HepG2 (cell line): Measurements from ENCODE around the gene MAGEA12. TPM values are rescaled to one million over a fixed set of nuclear protein-coding genes. Genes with fewer than 3 reads are reported as not detected.
"Not testable (repeated sequence)": the region's sequence is repeated elsewhere in the genome, so short reads cannot be mapped to it uniquely, and the experiment has no call there.

Source experiments
- ATAC-seq: fragments of 200-7000 bp; cut with Tn5 transposase; 3 replicates; pipeline ENCODE4 v1.9.1; 2020; ENCODE audit warnings: mild to moderate bottlenecking, moderate library complexity
- BruUV-seq: library from RNA; stranded (reverse); fragments of 400-500 nt; replicated peaks from 2 replicates; lab custom pipeline; 2021; lab: Mats Ljungman, UMichigan
- CTCF ChIA-PET: fragments of 300-600 bp; formaldehyde crosslinking; extraction: SDS; loops from one replicate; lab custom pipeline; 2021; ENCODE audit warnings: low total read pairs, inconsistent platforms, low intra/inter-chr PET ratio; lab: Yijun Ruan, JAX
- POLR2A ChIA-PET: fragments of 350-600 bp; sonication (Branson Sonifier 250); formaldehyde crosslinking; loops from one replicate; lab custom pipeline; 2020; ENCODE audit warnings: antibody characterized with exemption, inconsistent platforms; lab: Yijun Ruan, JAX
- DNase-seq: peaks from one replicate; pipeline ENCODE4 v3.0.0-alpha.2; 2015; ENCODE audit warnings: low spot score
- FAIRE-seq: peaks from 3 replicates; lab custom pipeline; 2011; peaks lifted over from hg19 to GRCh38; lab: Jason Lieb, UNC
- H2AFZ ChIP-seq: one replicate; pipeline ENCODE4 v1.6.1; 2011; ENCODE audit warnings: low read length, inconsistent platforms
- H3K27ac ChIP-seq: fragments of 300-600 bp; 3 replicates; pipeline ENCODE4 v1.8.0; 2011; ENCODE audit warnings: mixed run types, mild to moderate bottlenecking, mixed read lengths, low read length, inconsistent platforms; ENCODE audit not compliant: insufficient read depth; ENCODE audit errors: extremely low read length
- H3K27me3 ChIP-seq, 2 experiments: fragments of 200-600 bp in 1 of 2; 2 replicates in 1 of 2; 3 replicates in 1 of 2; pipeline versions ENCODE4 v1.6.0 to v1.8.0; 2011; ENCODE audit warnings: low read length in 2 of 2, mild to moderate bottlenecking in 2 of 2, moderate library complexity in 2 of 2, inconsistent platforms in 1 of 2; ENCODE audit not compliant: insufficient read depth in 2 of 2, control insufficient read depth in 1 of 2
- H3K36me3 ChIP-seq, 2 experiments: fragments of 200-600 bp in 1 of 2; replicated peaks in 1 of 2; 2 replicates in 1 of 2; 3 replicates in 1 of 2; pipeline versions ENCODE4 v1.5.1 to v1.8.0; 2011; ENCODE audit warnings: low read length in 2 of 2, inconsistent platforms in 1 of 2; ENCODE audit not compliant: insufficient read depth in 2 of 2, control insufficient read depth in 1 of 2
- H3K4me1 ChIP-seq: 2 replicates; pipeline ENCODE4 v1.5.1; 2012; ENCODE audit warnings: low read length, inconsistent platforms; ENCODE audit not compliant: insufficient read depth
- H3K4me2 ChIP-seq: 2 replicates; pipeline ENCODE4 v1.6.0; 2011; ENCODE audit warnings: low read depth, low read length, inconsistent platforms
- H3K4me3 ChIP-seq, 3 experiments: fragments of 200-600 bp in 1 of 3; sonication (generic), shearing (Covaris generic) in 1 of 3; replicated peaks in 1 of 3; 2 replicates each; pipeline ENCODE4 v1.5.1; 2011 to 2016; ENCODE audit warnings: low read length in 3 of 3, inconsistent platforms in 2 of 3, low read depth in 2 of 3, mild to moderate bottlenecking in 2 of 3, control low read depth in 1 of 3, mixed read lengths in 1 of 3; ENCODE audit not compliant: insufficient read depth in 1 of 3
- H3K79me2 ChIP-seq: one replicate; pipeline ENCODE4 v1.6.1; 2011; ENCODE audit warnings: low read length, inconsistent platforms; ENCODE audit not compliant: insufficient read depth
- H3K9ac ChIP-seq: 2 replicates; pipeline ENCODE4 v1.6.0; 2011; ENCODE audit warnings: mild to moderate bottlenecking, low read depth, low read length, inconsistent platforms; ENCODE audit not compliant: insufficient read depth
- H3K9me3 ChIP-seq: 2 replicates; pipeline ENCODE4 v1.5.1; 2012; ENCODE audit warnings: mild to moderate bottlenecking, low read length
- H4K20me1 ChIP-seq: 2 replicates; pipeline ENCODE4 v1.6.0; 2011; ENCODE audit warnings: inconsistent platforms, mild to moderate bottlenecking, low read length, moderate library complexity; ENCODE audit not compliant: insufficient read depth
- WGBS: methylation state at CpG from one replicate; pipeline ENCODE4 v1.1.6; 2017; ENCODE audit warnings: low lambda C conversion rate; 5-methylcytosine and 5-hydroxymethylcytosine counted together
- in situ Hi-C: cut with HindIII; loops from 2 replicates; pipeline ENCODE4 v1.10.0; 2017; ENCODE audit warnings: low pct_unique_long_range_greater_than_20kb; ENCODE audit not compliant: extremely low pct_ligation_motif_present
- intact Hi-C: fragments of 100-400 bp; cut with micrococcal nuclease; formaldehyde crosslinking; loops from one replicate; pipeline ENCODE4 v1.10.0; 2022; ENCODE audit not compliant: unreplicated experiment
- polyA plus RNA-seq, 8 experiments: library from polyadenylated mRNA; depleted of rRNA in 3 of 8; stranded (reverse) in 7 of 8; unstranded in 1 of 8; fragments of >200 nt; fragmentation: Illumina TruSeq in 4 of 8; extraction: Trizol in 4 of 8; gene quantifications; 2 replicates each; pipeline versions ENCODE4 v1.2.1 to v1.2.3, GENCODE V29; 2011 to 2016; ENCODE audit warnings: low read depth in 4 of 8, missing spikeins in 1 of 8, mixed read lengths in 1 of 8; ENCODE audit not compliant: insufficient read depth in 1 of 8
- total RNA-seq, 5 experiments: library from RNA; depleted of rRNA; stranded (reverse); fragments of >200 nt; fragmentation: Illumina TruSeq; extraction: Trizol; gene quantifications; 2 replicates each; pipeline ENCODE4 v1.2.3, GENCODE V29; 2016; ENCODE audit warnings: low read depth in 1 of 5

The MAGEA12 gene
- total and polyA plus RNA-seq, 2 of the 13 experiments (the other 11 are each of a cell fraction or from before 2014, with no cell fraction given): not detected

GRCh38 chrX:152787062-152787461, 53.5 kb downstream of the MAGEA12 start:
- H3K9ac ChIP-seq, in situ Hi-C loops, H3K79me2 ChIP-seq, DNase-seq, H4K20me1 ChIP-seq, intact Hi-C loops, H3K27ac ChIP-seq, H3K4me1 ChIP-seq, BruUV-seq, H3K36me3 ChIP-seq, H2AFZ ChIP-seq, H3K4me3 ChIP-seq, POLR2A ChIA-PET, H3K4me2 ChIP-seq, H3K9me3 ChIP-seq, CTCF ChIA-PET, H3K27me3 ChIP-seq: not testable (repeated sequence)
- peak; percentile 97 for ATAC-seq
- WGBS: no CpG with 5 or more reads among the region's 3 CpGs
- peak; percentile 96 for FAIRE-seq

Other genes starting within 250 kb of the MAGEA12 start
- gene GABRQ, start 95.9 kb upstream of the MAGEA12 start, total RNA-seq (2016; rRNA removed; fragmentation: Illumina TruSeq; extraction: Trizol): not detected in 2 replicates
- not detected in 2 replicates for gene GABRQ, start 95.9 kb upstream of the MAGEA12 start, polyA plus RNA-seq (2011; rRNA removed)
- not detected in 2 replicates for gene MAGEA3, start 35.0 kb upstream of the MAGEA12 start, total RNA-seq (2016; rRNA removed; fragmentation: Illumina TruSeq; extraction: Trizol)
- not detected in 2 replicates for gene MAGEA3, start 35.0 kb upstream of the MAGEA12 start, polyA plus RNA-seq (2011; rRNA removed)
- not detected in 2 replicates for gene CSAG2, start 24.5 kb upstream of the MAGEA12 start, total RNA-seq (2016; rRNA removed; fragmentation: Illumina TruSeq; extraction: Trizol)
- gene CSAG2, start 24.5 kb upstream of the MAGEA12 start, polyA plus RNA-seq (2011; rRNA removed): not detected in 2 replicates
- 0.09 TPM in 1 of 2 replicates, not detected in the other for gene MAGEA2B, start 19.1 kb upstream of the MAGEA12 start, total RNA-seq (2016; rRNA removed; fragmentation: Illumina TruSeq; extraction: Trizol)
- gene MAGEA2B, start 19.1 kb upstream of the MAGEA12 start, polyA plus RNA-seq (2011; rRNA removed): not detected in 2 replicates
- gene CSAG1, start within 50 bp of the MAGEA12 start, total RNA-seq (2016; rRNA removed; fragmentation: Illumina TruSeq; extraction: Trizol): not detected in 2 replicates
- gene CSAG1, start within 50 bp of the MAGEA12 start, polyA plus RNA-seq (2011; rRNA removed): not detected in 2 replicates
- 0.15 and 0.35 TPM in 2 replicates for gene MAGEA2, start 20.1 kb downstream of the MAGEA12 start, total RNA-seq (2016; rRNA removed; fragmentation: Illumina TruSeq; extraction: Trizol)
- 0.05 and 0.10 TPM in 2 replicates for gene MAGEA2, start 20.1 kb downstream of the MAGEA12 start, polyA plus RNA-seq (2011; rRNA removed)
- not detected in 2 replicates for gene CSAG3, start 25.5 kb downstream of the MAGEA12 start, total RNA-seq (2016; rRNA removed; fragmentation: Illumina TruSeq; extraction: Trizol)
- not detected in 2 replicates for gene CSAG3, start 25.5 kb downstream of the MAGEA12 start, polyA plus RNA-seq (2011; rRNA removed)
- gene MAGEA6, start 35.9 kb downstream of the MAGEA12 start, total RNA-seq (2016; rRNA removed; fragmentation: Illumina TruSeq; extraction: Trizol): 0.97 and 1.3 TPM in 2 replicates
- 0.18 and 0.30 TPM in 2 replicates for gene MAGEA6, start 35.9 kb downstream of the MAGEA12 start, polyA plus RNA-seq (2011; rRNA removed)
- gene CETN2, start 97.0 kb downstream of the MAGEA12 start, total RNA-seq (2016; rRNA removed; fragmentation: Illumina TruSeq; extraction: Trizol): 85.4 and 129 TPM in 2 replicates
- gene CETN2, start 97.0 kb downstream of the MAGEA12 start, polyA plus RNA-seq (2011; rRNA removed): 13.1 and 17.2 TPM in 2 replicates
- 47.6 and 49.3 TPM in 2 replicates for gene NSDHL, start 97.3 kb downstream of the MAGEA12 start, total RNA-seq (2016; rRNA removed; fragmentation: Illumina TruSeq; extraction: Trizol)
- 26.2 and 35.9 TPM in 2 replicates for gene NSDHL, start 97.3 kb downstream of the MAGEA12 start, polyA plus RNA-seq (2011; rRNA removed)
- 1.6 and 1.9 TPM in 2 replicates for gene ZNF185, start 164.3 kb downstream of the MAGEA12 start, total RNA-seq (2016; rRNA removed; fragmentation: Illumina TruSeq; extraction: Trizol)
- 2.9 and 3.4 TPM in 2 replicates for gene ZNF185, start 164.3 kb downstream of the MAGEA12 start, polyA plus RNA-seq (2011; rRNA removed)